ENCODE results near the gene ZCWPW1. TPM values are rescaled to one million over a fixed set of nuclear protein-coding genes. Genes with fewer than 3 reads are reported as not detected.
A peak's percentile ranks its signal among the peaks of the same experiment; 100 is the strongest.

ZCWPW1 gene
- total RNA-seq, 1 donor from 2014 or later, result 1.3 TPM

- H3K27me3 ChIP-seq (ENCODE audit: control insufficient read depth, insufficient read depth, low read length), result no peaks in the 10 kb centered on the region
- peaks cover 15% of the 10 kb centered on the region for H3K36me3 ChIP-seq (ENCODE audit: control insufficient read depth, insufficient read depth, low read length)
- FAIRE-seq, result no peak
Measured at GRCh38 chr7:100363098-100363497, 65.4 kb downstream of the ZCWPW1 start.

GRCh38 chr7:100360135-100360854 lies 68.2 kb downstream of the ZCWPW1 start:
- TF ChIP-seq CTCF (IDR thresholded peaks at IDR 0.05; ENCODE audit: insufficient read depth, low read length, severe bottlenecking), result no peak
- FAIRE-seq, result no peak
- DNase-seq (ENCODE audit: low read depth), result no peak
- H3K27me3 ChIP-seq (ENCODE audit: control insufficient read depth, insufficient read depth, low read length), result no peaks in the 10 kb centered on the region
- H3K36me3 ChIP-seq (ENCODE audit: control insufficient read depth, insufficient read depth, low read length), result peaks cover 30% of the 10 kb centered on the region
- no peak overlapping the region for H3K4me3 ChIP-seq (ENCODE audit: low read depth, low read length)

More at GRCh38 chr7:100363098-100363497, 65.4 kb downstream of the ZCWPW1 start:
- no peak for DNase-seq (ENCODE audit: low read depth)
- no peak overlapping the region for H3K4me3 ChIP-seq (ENCODE audit: low read depth, low read length)
- TF ChIP-seq CTCF (IDR thresholded peaks at IDR 0.05; ENCODE audit: insufficient read depth, low read length, severe bottlenecking), result no peak

- TF ChIP-seq CTCF (IDR thresholded peaks at IDR 0.05; ENCODE audit: insufficient read depth, low read length, severe bottlenecking), result no peak
- Histone ChIP-seq H3K27me3 (ENCODE audit: control insufficient read depth, insufficient read depth, low read length) (no peaks in the 10 kb centered on the region), H3K4me3 (ENCODE audit: low read depth, low read length) (no peak overlapping the region), H3K36me3 (ENCODE audit: control insufficient read depth, insufficient read depth, low read length) (peaks cover 41% of the 10 kb centered on the region)
- FAIRE-seq (no peak), DNase-seq (ENCODE audit: low read depth) (no peak)
Measured at GRCh38 chr7:100358857-100359212, 69.7 kb downstream of the ZCWPW1 start.

- peaks cover 43% of the 10 kb centered on the region for H3K36me3 ChIP-seq (ENCODE audit: control insufficient read depth, insufficient read depth, low read length)
- DNase-seq (ENCODE audit: low read depth) (no peak), FAIRE-seq (peak; percentile 58)
- no peak for TF ChIP-seq CTCF (IDR thresholded peaks at IDR 0.05; ENCODE audit: insufficient read depth, low read length, severe bottlenecking)
- no peak within 1 kb of the TSS for H3K4me3 ChIP-seq (ENCODE audit: low read depth, low read length)
- no peaks in the 10 kb centered on the region for H3K27me3 ChIP-seq (ENCODE audit: control insufficient read depth, insufficient read depth, low read length)
Measured at GRCh38 chr7:100358027-100358856, 70.3 kb downstream of the ZCWPW1 start, which contains the start of gene PILRB. Gene PILRB (plus strand): TSS chr7:100358117. CDS start chr7:100358303, 186 bp downstream.

- no peak for TF ChIP-seq CTCF (IDR thresholded peaks at IDR 0.05; ENCODE audit: insufficient read depth, low read length, severe bottlenecking)
- H3K4me3 ChIP-seq (ENCODE audit: low read depth, low read length), result no peak overlapping the region
- H3K27me3 ChIP-seq (ENCODE audit: control insufficient read depth, insufficient read depth, low read length), result no peaks in the 10 kb centered on the region
- peaks cover 49% of the 10 kb centered on the region for H3K36me3 ChIP-seq (ENCODE audit: control insufficient read depth, insufficient read depth, low read length)
- FAIRE-seq (no peak), DNase-seq (ENCODE audit: low read depth) (no peak)
Measured at GRCh38 chr7:100357131-100357561, 71.4 kb downstream of the ZCWPW1 start.
